Natural killer cell treated with Interleukin-12 subunit alpha and Interleukin-12 subunit beta and Interleukin-15 and Interleukin-18, amount 100 ng/mL, for 72 hours (primary cell): ENCODE data around the gene CCDC33. TPM values are rescaled to one million over a fixed set of nuclear protein-coding genes. Genes with fewer than 3 reads are reported as not detected.

Source experiments
- ATAC-seq, 2 donors: fragments of 150-1000 bp; cut with Tn5 transposase in 1 of 2; sonication (Bioruptor Pico), chemical (Tn5 transposase) in 1 of 2; 2 replicates each; pipeline ENCODE4 v1.10.0; 2021
- DNase-seq: peaks from one replicate; pipeline ENCODE4 v3.0.0; 2022; ENCODE audit warnings: low spot score
- H3K27ac Mint-ChIP-seq, 2 donors: 1 replicate in 1 of 2; 2 replicates in 1 of 2; pipeline ENCODE4 v1.8.0; 2022; ENCODE audit warnings: mixed read lengths in 2 of 2, mild to moderate bottlenecking in 1 of 2, moderate library complexity in 1 of 2
- H3K27me3 Mint-ChIP-seq, 2 donors: 1 replicate in 1 of 2; 2 replicates in 1 of 2; pipeline ENCODE4 v1.8.0; 2022; ENCODE audit warnings: mixed read lengths in 2 of 2
- H3K36me3 Mint-ChIP-seq: one replicate; pipeline ENCODE4 v1.8.0; 2022; ENCODE audit warnings: mixed read lengths
- H3K4me1 Mint-ChIP-seq, 2 donors: 1 replicate in 1 of 2; 2 replicates in 1 of 2; pipeline ENCODE4 v1.8.0; 2022; ENCODE audit warnings: low read depth in 2 of 2, mixed read lengths in 2 of 2, mild to moderate bottlenecking in 1 of 2
- H3K4me3 Mint-ChIP-seq: one replicate; pipeline ENCODE4 v1.8.0; 2022; ENCODE audit warnings: mixed read lengths
- H3K9me3 Mint-ChIP-seq: 2 replicates; pipeline ENCODE4 v1.8.0; 2022; ENCODE audit warnings: mixed read lengths
- total RNA-seq, 2 donors: library from RNA; stranded (reverse); gene quantifications; one replicate each; pipeline ENCODE4 v1.2.3, GENCODE V29; 2022

The CCDC33 gene
- total RNA-seq, 2 donors from 2014 or later = not detected

DNA sequence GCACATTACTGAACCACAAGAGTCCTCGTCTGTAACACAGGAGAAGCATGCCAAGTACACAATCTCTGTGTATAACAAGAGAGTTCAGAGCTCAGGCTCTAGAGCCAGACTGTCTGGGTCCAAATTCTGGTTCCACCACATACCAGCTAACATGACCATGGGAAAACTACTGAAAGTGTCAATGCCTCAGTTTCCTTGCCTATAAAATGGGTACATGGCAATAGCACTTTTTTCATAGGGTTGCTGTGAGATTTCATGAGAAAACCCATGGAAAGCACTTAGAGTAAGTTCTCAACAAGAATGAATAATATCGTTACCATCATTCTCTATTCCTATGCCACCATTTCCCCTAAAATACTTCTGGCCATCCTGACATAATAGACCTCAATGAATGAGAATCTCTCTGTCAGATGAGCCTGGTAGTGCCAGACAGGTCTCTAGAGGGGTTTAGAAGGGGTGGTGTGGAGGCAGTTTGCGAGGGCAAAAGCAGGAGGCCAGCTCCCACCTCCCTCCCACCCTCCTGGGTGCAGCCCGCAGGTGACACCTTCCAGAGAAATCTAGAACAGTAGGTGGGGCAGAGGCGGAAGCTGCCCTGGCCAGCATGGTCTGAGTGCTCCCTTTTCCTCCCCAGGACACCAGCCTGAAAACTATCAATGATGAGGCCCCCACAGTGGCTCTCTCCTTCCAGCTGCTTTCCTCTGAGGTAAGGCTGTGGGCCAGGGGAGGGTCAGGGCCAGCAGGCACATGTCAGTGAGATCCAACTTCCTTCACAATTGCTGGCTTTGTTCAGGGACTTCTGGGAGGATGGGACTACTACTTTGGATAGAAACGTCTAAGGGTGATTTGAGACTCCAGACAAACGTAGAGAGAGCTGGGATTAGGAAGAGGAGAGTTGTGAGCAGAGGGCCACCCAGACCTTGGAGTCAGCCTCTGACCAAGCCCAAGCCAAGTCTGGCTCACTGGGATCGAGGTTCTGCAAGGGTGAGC lies 45.3 kb downstream of the CCDC33 start:
- Mint-ChIP-seq H3K27me3 (peaks cover 14 to 22% of the 10 kb centered on the region in 2 donors), H3K27ac (no peak overlapping the region), H3K4me1 (peaks cover 0 to 4% of the 10 kb centered on the region in 2 donors), H3K9me3 (no peaks in the 10 kb centered on the region), H3K4me3 (no peak overlapping the region), H3K36me3 (no peaks in the 10 kb centered on the region)
- DNase-seq (no peak), ATAC-seq (no peak)

DNA sequence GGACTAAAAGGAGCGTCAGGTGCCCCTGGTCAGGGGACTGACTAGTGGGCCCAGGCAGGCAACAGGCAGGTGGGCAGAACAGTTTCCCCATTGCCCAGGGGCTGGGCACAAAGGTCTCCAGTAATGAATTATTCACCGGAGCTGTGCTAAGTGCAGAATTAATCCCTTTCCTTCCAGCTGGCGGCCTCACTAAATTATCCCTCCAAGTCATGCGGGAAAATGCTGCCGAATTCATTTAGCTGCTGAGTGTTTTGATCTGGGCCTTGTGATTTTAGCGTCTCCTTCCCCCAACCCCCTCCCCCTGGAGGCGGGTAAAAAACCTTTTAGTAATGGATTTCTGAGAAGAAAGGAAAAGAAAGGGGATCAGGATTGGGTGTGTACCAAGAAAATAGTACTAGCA lies 47.2 kb downstream of the CCDC33 start:
- Mint-ChIP-seq H3K4me3 (no peak overlapping the region), H3K9me3 (no peaks in the 10 kb centered on the region), H3K4me1 (no peaks in the 10 kb centered on the region), H3K27ac (no peak overlapping the region), H3K27me3 (peaks cover 15 to 24% of the 10 kb centered on the region in 2 donors), H3K36me3 (no peaks in the 10 kb centered on the region)
- no peak for DNase-seq
- no peak for ATAC-seq

DNA sequence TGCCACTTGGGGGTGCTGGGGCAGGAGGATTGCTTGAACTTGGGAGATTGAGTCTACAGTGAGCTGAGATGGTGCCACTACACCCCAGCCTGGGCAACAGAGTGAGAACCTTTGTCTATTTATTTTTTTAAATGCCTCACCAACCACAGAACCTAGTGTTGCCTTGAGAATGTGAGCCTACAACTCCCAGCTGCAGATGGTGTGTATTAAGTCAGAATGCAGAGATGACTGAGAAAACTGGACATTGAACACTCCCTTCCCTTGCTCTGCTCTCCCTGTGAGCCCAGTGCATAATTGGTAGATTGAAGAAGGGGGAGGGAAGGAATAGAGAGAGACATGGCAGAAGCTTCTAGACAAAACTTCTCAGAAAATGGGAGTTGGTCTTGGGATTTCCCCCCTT lies 53.5 kb downstream of the CCDC33 start:
- Mint-ChIP-seq H3K27ac (no peak overlapping the region), H3K36me3 (no peaks in the 10 kb centered on the region), H3K4me3 (no peak overlapping the region), H3K9me3 (no peaks in the 10 kb centered on the region), H3K4me1 (peaks cover 7% of the 10 kb centered on the region in 2 donors), H3K27me3 (peaks cover 22 to 38% of the 10 kb centered on the region in 2 donors)
- ATAC-seq (no peak), DNase-seq (no peak)

DNA sequence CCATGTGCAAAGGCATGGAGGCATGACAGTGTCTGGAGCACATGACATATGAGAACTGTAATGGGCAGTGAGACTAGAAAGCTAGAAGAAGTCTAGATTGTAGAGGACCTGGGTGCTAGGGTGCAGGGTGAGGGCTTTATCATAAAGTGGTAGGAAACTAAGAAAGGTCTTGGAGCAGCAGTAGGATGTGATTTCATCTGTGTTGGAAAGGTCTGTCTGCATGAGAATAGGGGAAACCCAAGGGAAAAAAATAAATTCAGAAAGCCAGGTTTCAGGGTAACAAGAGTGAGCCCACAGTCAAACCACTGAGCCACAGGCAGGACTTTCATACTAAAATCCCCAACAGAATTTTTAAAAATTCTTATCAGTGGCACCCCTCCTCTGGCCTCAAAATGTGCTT lies 54.5 kb downstream of the CCDC33 start:
- H3K36me3 Mint-ChIP-seq = no peaks in the 10 kb centered on the region
- DNase-seq = no peak
- H3K27ac Mint-ChIP-seq = no peak overlapping the region
- H3K4me1 Mint-ChIP-seq = peaks cover 7% of the 10 kb centered on the region in 2 donors
- H3K9me3 Mint-ChIP-seq = no peaks in the 10 kb centered on the region
- H3K27me3 Mint-ChIP-seq = peaks cover 26 to 46% of the 10 kb centered on the region in 2 donors
- H3K4me3 Mint-ChIP-seq = no peak overlapping the region
- no peak for ATAC-seq

DNA sequence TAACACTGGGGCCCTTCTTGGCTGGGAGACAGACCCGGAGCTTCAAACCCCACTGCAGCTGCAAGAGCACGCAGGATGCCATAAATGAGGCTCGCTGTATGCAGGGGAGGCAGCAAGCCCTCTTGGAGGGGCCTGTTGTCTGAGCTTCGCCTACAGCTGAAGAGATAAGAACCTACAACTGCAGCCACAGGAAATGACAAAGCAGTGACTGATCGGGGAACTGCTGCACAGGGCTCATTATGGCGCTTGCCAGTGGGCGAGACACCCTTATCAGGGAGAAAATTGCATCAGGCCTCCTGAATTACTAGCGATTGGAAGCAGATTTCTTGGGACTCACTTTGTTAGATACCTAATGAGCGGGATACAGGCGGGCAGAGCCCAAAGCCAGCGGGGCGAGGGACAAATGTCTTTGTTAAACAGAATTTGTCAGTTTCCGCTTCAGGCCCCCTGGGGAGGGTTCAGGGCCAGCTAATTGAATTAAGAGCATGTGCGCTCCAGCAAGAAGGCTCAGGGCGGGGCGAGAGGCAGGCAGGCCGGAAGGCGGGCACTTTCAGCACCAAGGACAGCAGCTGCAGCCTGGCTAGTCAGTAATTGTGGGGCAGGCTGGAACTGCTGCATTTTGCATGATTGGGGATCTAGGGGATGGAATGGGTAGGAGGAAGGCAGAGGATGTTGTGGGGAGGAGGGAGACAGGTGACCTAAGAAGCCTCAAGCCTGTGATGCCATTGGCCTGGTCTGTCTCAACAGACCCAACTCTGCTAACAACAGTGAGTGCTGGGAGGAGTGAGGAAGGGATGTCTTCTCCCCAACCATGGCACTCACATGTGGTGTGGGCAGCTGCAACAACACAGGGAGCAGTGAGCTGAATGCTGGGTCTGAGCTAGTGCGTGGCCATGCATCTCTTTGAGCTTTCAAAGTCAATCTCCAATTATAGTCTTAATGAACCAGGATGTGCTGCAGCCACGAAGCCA lies 55.3 kb downstream of the CCDC33 start:
- H3K9me3 Mint-ChIP-seq = no peaks in the 10 kb centered on the region
- DNase-seq (peak; percentile 71), ATAC-seq (peak; percentile 64 to 69)
- H3K36me3 Mint-ChIP-seq = no peaks in the 10 kb centered on the region
- peak overlapping the region in 1 of 2 donors; percentile 24 for H3K27ac Mint-ChIP-seq
- H3K4me3 Mint-ChIP-seq = no peak overlapping the region
- H3K4me1 Mint-ChIP-seq = peaks cover 7% of the 10 kb centered on the region in 2 donors
- peaks cover 23 to 46% of the 10 kb centered on the region in 2 donors for H3K27me3 Mint-ChIP-seq

DNA sequence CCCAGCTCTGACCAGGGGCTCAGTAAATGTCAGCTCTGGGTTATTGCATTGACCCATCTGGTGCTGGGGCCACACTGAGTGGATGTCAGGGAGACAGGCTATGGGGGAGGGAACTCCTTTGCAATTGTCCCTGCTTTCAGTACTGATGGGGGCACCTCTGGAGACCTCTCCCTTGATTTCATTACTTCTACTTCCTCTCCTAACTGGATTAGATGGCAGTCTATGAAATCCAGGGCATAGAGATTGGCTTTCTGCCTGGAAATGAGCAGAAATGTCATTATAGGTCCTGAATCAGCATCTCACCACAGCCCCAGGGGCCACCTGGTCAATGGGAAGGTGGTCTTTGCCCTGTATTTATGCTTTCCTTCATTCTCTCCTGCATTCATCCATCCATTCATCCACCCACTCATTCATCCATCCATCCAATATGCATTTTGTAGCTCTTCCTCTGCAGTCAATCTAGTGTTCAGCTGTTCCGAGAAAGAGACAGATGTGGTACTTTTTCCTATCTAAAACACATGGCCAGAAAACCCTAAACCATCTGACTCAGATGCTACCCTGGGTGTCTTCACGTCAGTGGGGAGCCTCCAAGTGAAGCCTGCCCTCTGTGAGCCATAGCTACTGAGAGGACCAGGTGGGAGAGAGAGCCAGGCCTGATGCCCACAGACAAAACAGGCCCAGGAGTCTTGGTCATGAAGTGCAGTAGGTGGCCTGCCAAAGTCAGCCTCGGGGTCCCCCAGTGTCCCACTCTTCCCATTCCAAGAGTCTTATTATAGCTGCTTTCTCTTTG lies 57.1 kb downstream of the CCDC33 start:
- peaks cover 21 to 47% of the 10 kb centered on the region in 2 donors for H3K27me3 Mint-ChIP-seq
- H3K36me3 Mint-ChIP-seq = no peaks in the 10 kb centered on the region
- no peak overlapping the region for H3K27ac Mint-ChIP-seq
- DNase-seq (no peak), ATAC-seq (no peak)
- no peaks in the 10 kb centered on the region for H3K9me3 Mint-ChIP-seq
- no peak overlapping the region for H3K4me3 Mint-ChIP-seq
- H3K4me1 Mint-ChIP-seq = peaks cover 7% of the 10 kb centered on the region in 2 donors

DNA sequence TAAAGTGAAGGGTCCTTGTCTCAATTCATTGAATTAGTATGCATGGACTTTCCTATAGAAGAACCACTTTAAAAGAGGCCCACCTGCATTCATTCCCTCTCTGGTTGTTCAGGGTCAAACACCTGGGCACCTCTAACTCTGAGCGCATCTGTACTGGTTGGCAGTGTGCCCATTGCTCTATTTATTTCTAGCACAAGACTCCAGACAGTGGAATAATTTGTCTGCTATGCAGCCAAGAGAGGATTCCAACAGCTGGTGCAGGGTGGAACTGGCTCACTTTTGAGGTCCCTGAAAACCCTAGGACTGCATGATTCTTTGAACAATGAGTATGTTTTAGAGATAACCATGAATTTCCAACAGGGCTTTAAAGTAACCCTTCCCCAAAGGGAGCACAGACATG lies 57.9 kb downstream of the CCDC33 start:
- Mint-ChIP-seq H3K4me1 (peaks cover 7% of the 10 kb centered on the region in 2 donors), H3K36me3 (no peaks in the 10 kb centered on the region), H3K27ac (no peak overlapping the region), H3K27me3 (peaks cover 20 to 43% of the 10 kb centered on the region in 2 donors), H3K9me3 (no peaks in the 10 kb centered on the region), H3K4me3 (no peak overlapping the region)
- ATAC-seq (no peak), DNase-seq (no peak)

DNA sequence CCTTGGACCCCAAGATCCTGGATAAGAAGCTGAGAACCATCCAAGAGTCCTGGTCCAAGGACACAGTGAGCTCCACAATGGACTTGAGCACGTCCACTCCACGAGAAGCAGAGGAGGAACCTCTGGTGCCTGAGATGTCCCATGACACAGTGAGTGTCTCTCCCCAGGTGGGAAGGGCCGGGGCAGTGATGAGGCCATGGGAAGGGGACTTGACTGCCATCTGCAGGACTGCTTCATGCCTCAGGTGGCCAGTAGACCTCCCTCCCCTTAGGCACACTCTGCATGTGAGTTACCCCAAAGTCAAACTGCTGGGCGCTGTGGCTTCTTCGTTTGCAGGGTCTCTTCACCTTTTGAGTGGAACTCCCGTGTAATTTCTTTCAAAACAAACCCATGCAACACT lies 59.7 kb downstream of the CCDC33 start:
- ATAC-seq = no peak
- Mint-ChIP-seq H3K27me3 (peaks cover 26 to 48% of the 10 kb centered on the region in 2 donors), H3K27ac (no peak overlapping the region), H3K4me1 (peaks cover 7% of the 10 kb centered on the region in 2 donors), H3K36me3 (no peaks in the 10 kb centered on the region), H3K9me3 (no peaks in the 10 kb centered on the region), H3K4me3 (no peak overlapping the region)
- DNase-seq = no peak

DNA sequence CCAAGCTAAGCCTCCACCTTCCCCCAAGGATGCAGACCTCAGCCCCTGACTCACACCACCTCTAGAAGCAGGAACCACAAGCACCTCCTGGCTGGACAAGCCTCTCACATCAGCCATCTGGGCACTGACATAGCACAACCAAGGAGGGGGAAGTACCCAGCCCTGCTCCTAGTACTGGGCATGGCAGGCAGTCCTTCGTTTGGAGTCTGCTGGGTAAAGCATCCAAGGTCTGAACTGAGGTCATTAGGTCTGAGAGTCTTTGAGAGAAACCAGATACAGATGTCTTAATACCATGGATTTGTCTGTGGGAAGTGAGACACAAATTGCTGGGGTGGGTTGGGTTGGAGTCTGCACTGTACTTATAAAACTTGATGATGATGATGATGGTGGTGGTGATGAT lies 61.8 kb downstream of the CCDC33 start:
- Mint-ChIP-seq H3K36me3 (no peaks in the 10 kb centered on the region), H3K4me3 (no peak overlapping the region), H3K4me1 (no peaks in the 10 kb centered on the region), H3K27me3 (peaks cover 26 to 47% of the 10 kb centered on the region in 2 donors), H3K27ac (no peak overlapping the region), H3K9me3 (no peaks in the 10 kb centered on the region)
- no peak for ATAC-seq
- no peak for DNase-seq

DNA sequence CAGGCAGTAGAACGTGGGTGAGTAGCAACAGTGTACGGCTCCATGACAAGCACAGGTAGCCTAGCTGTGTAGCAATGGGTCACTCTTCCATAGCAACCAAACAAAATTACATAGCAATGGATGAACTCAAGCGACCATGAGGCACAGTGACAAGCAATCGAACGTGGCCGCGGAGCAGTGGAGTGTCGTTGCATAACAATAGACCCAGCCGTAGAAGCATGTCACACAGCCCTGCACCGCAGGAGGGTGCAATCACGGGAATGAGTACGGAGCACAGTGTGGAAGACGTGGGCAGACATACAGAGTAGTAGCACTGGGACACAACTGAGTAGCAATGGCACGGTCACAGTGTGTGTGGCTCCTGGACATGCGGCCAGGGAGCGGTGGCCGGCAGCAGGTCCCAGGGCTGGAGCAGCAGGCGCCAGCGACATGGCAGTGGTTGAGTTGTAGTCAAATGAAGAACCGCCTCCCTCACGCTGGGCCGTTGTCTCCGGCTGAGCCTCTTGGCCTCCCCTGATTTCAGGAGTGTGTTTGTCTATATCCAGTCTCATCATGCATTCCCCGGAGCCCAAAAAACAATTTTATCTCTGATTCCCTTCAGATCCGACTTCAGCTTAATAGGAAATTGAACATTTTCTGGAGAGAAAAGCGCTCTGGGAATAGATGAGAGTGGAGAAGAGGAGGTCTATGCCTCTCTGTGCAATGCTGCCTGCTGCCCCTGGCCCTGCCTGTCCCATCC lies 64.1 kb downstream of the CCDC33 start:
- Mint-ChIP-seq H3K4me1 (no peaks in the 10 kb centered on the region), H3K9me3 (no peaks in the 10 kb centered on the region), H3K4me3 (no peak overlapping the region), H3K27ac (no peak overlapping the region), H3K27me3 (peaks cover 27 to 41% of the 10 kb centered on the region in 2 donors), H3K36me3 (no peaks in the 10 kb centered on the region)
- ATAC-seq = no peak
- no peak for DNase-seq

DNA sequence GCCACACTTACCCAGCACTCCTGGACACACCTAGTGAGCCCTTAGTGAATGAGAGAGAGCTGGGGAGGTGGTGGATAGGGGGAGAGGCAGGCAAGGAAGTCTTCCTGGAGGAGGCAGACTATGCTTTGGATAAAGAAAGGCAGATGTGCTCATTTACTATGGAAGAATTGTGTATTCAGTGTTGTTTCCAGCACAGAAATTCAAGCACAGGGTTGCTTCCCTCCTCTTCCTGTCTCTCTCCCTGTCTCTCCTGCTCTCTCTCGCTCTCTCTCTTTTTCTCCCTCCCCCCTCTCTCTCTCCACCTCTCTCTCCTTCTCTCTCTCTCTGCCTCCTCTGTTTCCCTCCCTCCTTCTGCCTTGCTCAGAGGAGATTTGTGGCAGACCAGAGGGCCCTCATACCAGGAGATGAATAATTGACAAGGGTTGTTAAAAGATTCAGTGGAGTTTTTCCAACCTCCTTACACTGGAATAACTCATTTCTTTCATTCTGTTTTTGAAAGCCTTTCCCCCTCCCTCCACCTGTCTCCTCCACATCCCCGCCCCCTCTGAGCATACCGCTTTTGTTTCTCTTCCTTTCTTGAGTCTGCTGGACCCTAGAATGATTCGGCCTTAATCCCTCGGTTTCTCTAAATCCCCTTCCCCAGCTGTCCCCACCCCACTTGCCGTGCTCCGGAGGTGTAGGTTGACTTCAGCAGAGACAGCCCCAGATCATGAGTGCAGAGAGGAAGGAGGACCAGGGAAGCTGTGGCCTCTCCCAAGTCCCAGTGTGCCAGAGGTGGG lies 65.6 kb downstream of the CCDC33 start:
- Mint-ChIP-seq H3K27me3 (peaks cover 34 to 38% of the 10 kb centered on the region in 2 donors), H3K4me3 (no peak overlapping the region), H3K27ac (no peak overlapping the region), H3K9me3 (no peaks in the 10 kb centered on the region), H3K36me3 (no peaks in the 10 kb centered on the region), H3K4me1 (no peaks in the 10 kb centered on the region)
- no peak for ATAC-seq
- DNase-seq = no peak

DNA sequence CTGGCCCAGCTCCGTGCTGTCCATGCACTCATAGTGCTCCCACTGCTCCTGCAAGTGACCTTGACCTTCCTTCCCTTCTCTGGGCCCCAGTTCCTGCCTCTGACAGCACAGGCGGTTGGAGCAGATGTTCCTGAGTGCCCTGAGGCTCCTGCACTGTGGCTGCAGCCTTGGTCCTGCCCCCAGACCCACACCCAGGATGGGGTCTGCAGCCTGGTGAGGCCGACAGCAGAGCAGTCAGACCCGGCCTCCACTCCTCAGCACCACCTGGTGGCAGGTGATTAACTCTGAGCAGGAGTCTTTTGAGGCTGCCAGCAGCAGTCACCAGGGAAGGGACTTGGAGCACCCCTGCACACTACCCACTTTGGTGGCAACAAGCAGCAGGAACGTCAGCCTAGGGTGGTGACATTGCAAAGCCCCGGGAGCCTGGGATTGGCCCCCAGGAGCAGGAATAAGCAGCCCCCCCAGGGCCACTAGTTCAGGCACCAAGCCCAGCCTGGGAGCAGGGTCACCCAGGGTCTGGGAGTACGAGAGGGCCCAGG lies 66.8 kb downstream of the CCDC33 start:
- H3K4me3 Mint-ChIP-seq = no peak overlapping the region
- H3K9me3 Mint-ChIP-seq = no peaks in the 10 kb centered on the region
- no peaks in the 10 kb centered on the region for H3K36me3 Mint-ChIP-seq
- H3K4me1 Mint-ChIP-seq = no peaks in the 10 kb centered on the region
- DNase-seq (no peak), ATAC-seq (no peak)
- H3K27ac Mint-ChIP-seq = no peak overlapping the region
- peaks cover 34 to 36% of the 10 kb centered on the region in 2 donors for H3K27me3 Mint-ChIP-seq
